ENCODE results near the gene ARFGAP1.

ARFGAP1 gene

DNA sequence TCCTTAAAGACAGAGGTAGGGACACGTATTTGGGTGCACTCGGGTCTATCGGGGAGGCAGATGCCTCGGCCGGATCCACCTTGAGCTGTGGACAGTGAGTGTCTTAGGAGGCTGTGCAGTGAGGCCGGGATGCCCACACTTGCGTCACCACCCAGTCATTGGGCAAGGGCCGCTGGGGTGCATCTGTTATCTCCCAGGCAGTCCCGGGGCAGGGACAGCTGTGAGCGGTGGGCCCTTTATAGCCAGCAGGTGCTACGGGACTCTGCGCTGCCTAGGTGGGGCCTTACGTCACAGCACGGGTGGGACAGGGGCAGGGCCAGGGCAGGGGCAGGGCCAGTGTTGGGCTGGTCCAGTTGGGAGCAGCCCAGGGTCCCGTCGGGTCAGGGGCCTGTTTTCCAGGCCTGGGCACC lies 19.7 kb downstream of the ARFGAP1 start:
- H3K27me3 Mint-ChIP-seq, result peaks cover 35% of the 10 kb centered on the region
- intact Hi-C loops (cut with micrococcal nuclease), result no loop called here
- H3K27ac Mint-ChIP-seq, result no peak overlapping the region

DNA sequence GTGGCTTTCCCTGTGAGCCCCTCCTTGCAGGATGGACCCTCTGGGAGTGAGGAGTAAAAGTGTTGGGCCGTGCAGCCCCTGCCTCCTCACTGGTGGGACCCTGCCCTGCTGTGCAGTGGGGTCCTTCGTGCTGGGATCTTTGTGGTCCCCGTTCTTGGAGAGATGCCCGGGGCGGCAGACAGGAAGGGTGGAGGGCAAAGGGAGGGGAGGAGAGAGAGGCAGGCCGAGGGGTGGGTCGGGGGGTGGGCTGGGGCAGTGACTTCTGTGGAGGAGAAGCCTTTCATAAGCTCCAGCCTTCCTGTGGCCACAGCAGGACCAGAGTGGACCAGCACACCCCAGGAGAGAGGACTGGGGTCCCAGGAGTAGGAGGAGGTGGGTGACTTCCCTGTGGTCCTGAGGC lies 20.3 kb downstream of the ARFGAP1 start, which contains the start of gene COL20A1:
COL20A1 (plus strand) TSS at position 283 of the 400 bp plus-strand sequence. CDS start 1,922 bp downstream, outside the sequence.
- peaks cover 18% of the 10 kb centered on the region for H3K36me3 Mint-ChIP-seq (ENCODE audit: low read depth)
- H3K27ac Mint-ChIP-seq, result no peak within 1 kb of the TSS
- H3K4me3 Mint-ChIP-seq, result no peak within 1 kb of the TSS
- H3K27me3 Mint-ChIP-seq, result peaks cover 35% of the 10 kb centered on the region
- H3K4me1 Mint-ChIP-seq (ENCODE audit: low read depth), result no peaks in the 10 kb centered on the region
- intact Hi-C loops (cut with micrococcal nuclease), result no loop called here
- no peaks in the 10 kb centered on the region for H3K9me3 Mint-ChIP-seq

More for the DNA sequence above, 19.7 kb downstream of the ARFGAP1 start:
- Mint-ChIP-seq H3K36me3 (ENCODE audit: low read depth) (peaks cover 24% of the 10 kb centered on the region), H3K4me1 (ENCODE audit: low read depth) (no peaks in the 10 kb centered on the region), H3K4me3 (no peak overlapping the region), H3K9me3 (no peaks in the 10 kb centered on the region)

DNA sequence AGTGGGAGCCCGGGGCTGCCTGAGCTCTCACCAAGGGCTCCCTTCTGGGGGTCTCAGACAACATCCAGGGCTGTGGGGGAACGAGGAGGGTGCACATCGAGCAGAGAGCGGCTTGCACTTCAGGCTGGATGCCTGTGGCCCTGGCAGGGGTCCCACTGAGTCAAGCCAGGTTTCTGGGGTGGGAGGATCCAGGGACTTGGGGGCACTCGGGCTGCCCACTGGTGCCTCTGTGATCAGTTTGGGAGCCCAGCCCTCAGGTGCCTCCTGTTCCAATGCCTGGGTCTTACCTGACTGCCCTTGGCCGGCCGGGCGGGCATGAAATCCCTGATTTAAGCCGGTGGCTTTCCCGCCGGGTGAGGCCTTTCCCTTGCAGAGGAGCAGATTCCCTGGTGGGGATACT lies 20.8 kb downstream of the ARFGAP1 start:
- H3K27me3 Mint-ChIP-seq, result peaks cover 35% of the 10 kb centered on the region
- H3K36me3 Mint-ChIP-seq (ENCODE audit: low read depth), result peaks cover 13% of the 10 kb centered on the region
- no peak overlapping the region for H3K27ac Mint-ChIP-seq
- no peaks in the 10 kb centered on the region for H3K4me1 Mint-ChIP-seq (ENCODE audit: low read depth)
- no peaks in the 10 kb centered on the region for H3K9me3 Mint-ChIP-seq
- intact Hi-C loops (cut with micrococcal nuclease), result no loop called here
- H3K4me3 Mint-ChIP-seq, result no peak overlapping the region

DNA sequence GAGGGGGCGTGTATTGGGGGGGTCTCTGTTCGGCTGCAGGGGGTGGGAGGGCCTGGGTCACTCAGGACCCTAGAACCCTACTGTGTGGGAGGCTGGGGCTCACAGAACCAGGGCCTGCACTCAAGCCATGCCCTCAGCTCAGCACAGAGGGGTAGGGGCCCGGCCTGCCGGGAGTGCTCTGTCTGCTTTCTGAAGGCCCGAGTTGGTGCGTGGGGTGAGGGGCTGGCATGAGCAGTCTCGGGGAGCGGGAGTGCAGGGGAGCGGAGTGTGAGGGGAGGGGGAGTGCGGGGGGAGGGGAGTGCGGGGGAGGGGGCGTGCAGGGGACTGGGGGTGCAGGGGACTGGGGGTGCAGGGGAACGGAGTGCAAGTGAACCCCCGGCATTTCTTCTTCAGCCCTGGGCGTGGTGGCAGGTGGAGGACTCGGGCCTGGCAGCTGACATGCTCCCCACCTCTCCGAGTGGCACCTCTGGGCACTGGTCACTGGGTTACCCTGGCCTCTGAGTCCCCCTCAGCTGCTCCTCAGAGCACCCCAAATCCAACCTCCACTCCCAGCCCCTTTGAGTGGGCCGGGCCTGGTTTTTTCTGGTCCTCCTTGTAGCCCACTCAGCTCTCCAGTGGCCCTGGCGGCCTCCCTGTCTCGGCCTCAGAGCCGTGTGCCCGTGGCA lies 21.4 kb downstream of the ARFGAP1 start:
- Mint-ChIP-seq H3K4me3 (no peak overlapping the region), H3K27ac (no peak overlapping the region), H3K36me3 (ENCODE audit: low read depth) (peaks cover 7% of the 10 kb centered on the region), H3K9me3 (no peaks in the 10 kb centered on the region), H3K27me3 (peaks cover 35% of the 10 kb centered on the region), H3K4me1 (ENCODE audit: low read depth) (no peaks in the 10 kb centered on the region)
- intact Hi-C loops (cut with micrococcal nuclease), result no loop called here

DNA sequence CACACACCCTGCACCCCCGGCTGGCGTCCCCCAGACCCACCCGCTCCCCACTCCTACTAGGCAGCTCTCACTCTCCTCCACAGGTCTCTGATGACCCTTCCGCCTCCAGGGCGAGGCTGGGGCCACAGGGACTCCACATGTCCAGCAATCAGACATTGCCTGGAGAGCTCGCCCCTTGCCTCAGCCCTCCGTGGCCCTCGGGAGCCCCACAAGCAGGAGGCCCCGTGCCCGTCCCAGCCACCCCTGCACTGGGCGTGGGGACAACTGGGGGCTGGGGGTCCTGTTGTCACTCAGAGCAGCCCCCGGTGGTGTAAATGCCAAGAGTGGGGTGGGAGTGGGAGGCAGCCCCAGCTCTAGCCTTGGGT lies 21.9 kb downstream of the ARFGAP1 start:
- no peak overlapping the region for H3K4me3 Mint-ChIP-seq
- no peaks in the 10 kb centered on the region for H3K9me3 Mint-ChIP-seq
- H3K4me1 Mint-ChIP-seq (ENCODE audit: low read depth), result no peaks in the 10 kb centered on the region
- peaks cover 35% of the 10 kb centered on the region for H3K27me3 Mint-ChIP-seq
- intact Hi-C loops (cut with micrococcal nuclease), result no loop called here
- H3K36me3 Mint-ChIP-seq (ENCODE audit: low read depth), result peaks cover 2% of the 10 kb centered on the region
- H3K27ac Mint-ChIP-seq, result no peak overlapping the region

DNA sequence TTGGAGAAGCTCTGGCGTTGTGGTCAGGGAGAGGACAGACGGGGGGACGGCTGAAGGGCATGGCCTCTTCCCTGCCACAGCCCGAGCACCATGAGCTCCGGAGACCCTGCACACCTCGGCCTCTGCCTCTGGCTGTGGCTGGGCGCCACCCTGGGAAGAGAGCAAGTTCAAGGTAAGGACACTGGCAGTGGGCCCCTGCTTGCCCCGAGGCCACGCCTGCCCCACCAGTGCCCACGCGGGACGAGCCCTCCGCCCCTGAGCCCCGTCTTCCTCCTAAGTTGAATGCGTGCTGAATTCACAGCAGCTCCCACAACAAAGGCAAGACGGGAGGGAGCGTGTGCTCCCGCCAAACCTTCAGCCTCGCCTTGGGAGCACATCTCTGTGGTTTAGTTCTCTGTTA lies 22.4 kb downstream of the ARFGAP1 start:
- no peak overlapping the region for H3K27ac Mint-ChIP-seq
- no peak overlapping the region for H3K4me3 Mint-ChIP-seq
- peaks cover 35% of the 10 kb centered on the region for H3K27me3 Mint-ChIP-seq
- intact Hi-C loops (cut with micrococcal nuclease), result no loop called here
- H3K36me3 Mint-ChIP-seq (ENCODE audit: low read depth), result no peaks in the 10 kb centered on the region
- H3K4me1 Mint-ChIP-seq (ENCODE audit: low read depth), result no peaks in the 10 kb centered on the region
- H3K9me3 Mint-ChIP-seq, result no peaks in the 10 kb centered on the region

DNA sequence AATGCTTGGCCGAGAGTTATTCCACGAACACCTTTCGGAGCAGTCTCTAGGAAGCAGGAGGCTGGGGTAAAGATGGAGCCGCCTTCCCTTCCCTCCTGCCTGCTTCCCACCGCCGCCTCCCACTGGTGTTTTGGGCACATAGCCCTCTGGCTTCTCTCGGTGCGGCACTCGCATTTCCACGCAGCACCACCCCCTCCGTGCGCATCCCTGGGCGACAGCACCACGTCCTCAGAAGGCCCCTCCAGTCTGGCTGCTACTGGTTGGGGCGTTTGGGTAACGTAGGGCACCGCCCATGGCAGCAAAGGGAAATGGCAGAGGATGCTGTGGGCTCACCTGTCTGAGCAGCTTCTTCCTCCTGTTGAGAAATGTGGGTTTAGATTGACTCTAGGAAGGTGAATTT lies 22.8 kb downstream of the ARFGAP1 start:
- Mint-ChIP-seq H3K36me3 (ENCODE audit: low read depth) (no peaks in the 10 kb centered on the region), H3K9me3 (no peaks in the 10 kb centered on the region), H3K27ac (no peak overlapping the region), H3K4me3 (no peak overlapping the region), H3K27me3 (peaks cover 35% of the 10 kb centered on the region), H3K4me1 (ENCODE audit: low read depth) (no peaks in the 10 kb centered on the region)
- intact Hi-C loops (cut with micrococcal nuclease), result no loop called here

DNA sequence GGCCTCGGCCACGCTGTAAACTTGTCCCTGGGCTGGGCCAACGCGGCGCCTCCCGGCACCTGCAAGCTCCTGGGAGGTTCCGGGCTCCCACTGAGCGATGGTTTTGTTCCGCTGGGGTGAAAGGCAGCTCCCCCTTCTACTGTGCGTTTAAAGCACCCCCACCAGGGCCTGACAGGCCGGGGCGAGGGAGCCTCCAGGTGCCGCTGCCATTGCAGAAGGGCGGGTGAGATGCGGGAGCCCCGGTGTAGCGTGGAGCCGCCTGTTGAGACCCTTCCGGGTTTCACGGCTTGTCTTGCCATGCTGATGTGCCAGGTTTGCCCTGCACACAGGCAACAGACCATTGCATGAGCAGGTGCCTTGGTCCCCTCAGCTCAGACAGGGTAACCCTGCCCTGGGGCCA lies 23.2 kb downstream of the ARFGAP1 start:
- Mint-ChIP-seq H3K27ac (no peak overlapping the region), H3K4me3 (no peak overlapping the region), H3K36me3 (ENCODE audit: low read depth) (no peaks in the 10 kb centered on the region), H3K4me1 (ENCODE audit: low read depth) (no peaks in the 10 kb centered on the region), H3K9me3 (no peaks in the 10 kb centered on the region), H3K27me3 (peaks cover 35% of the 10 kb centered on the region)
- intact Hi-C loops (cut with micrococcal nuclease), result no loop called here

DNA sequence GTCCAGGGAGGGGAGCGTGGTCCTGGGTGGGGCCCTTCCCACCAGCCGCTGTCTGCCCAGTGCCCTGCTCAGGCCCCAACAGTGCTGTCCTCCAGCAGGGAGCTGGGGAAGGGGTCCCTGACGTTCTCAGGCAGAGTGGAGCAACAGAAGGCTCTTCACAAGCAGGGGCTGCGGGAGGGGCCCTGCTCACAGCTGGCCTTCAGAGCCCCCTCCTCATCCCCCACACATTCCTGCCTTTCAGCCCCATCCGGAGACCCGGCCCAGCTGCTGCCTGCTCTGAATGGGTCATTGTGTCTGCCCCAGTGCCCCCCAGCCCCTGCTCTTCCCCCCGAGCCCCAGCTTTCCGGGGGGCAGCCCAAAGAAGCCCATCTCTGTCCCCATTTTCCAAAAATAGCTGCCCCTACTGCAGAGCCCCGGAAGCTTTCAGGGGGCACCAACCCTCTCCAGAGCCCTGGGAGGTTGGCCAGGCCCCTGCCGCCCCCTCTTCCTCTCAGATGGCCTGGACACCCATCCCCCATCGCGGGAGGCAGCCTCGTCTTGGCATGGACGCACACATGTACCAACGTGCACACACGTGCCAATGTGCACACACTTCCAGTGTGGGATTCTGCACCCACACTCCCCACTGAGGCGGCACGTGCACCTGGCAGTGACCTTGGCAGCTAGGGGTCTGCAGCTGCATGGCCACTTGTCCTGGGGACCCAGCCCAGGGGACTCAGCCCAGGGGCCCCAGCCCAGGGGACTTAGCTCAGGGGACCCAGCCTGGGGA lies 24.1 kb downstream of the ARFGAP1 start:
- Mint-ChIP-seq H3K4me1 (ENCODE audit: low read depth) (no peaks in the 10 kb centered on the region), H3K4me3 (no peak overlapping the region), H3K36me3 (ENCODE audit: low read depth) (no peaks in the 10 kb centered on the region), H3K27ac (no peak overlapping the region), H3K27me3 (peaks cover 37% of the 10 kb centered on the region), H3K9me3 (peaks cover 6% of the 10 kb centered on the region)
- intact Hi-C loops (cut with micrococcal nuclease), result no loop called here

DNA sequence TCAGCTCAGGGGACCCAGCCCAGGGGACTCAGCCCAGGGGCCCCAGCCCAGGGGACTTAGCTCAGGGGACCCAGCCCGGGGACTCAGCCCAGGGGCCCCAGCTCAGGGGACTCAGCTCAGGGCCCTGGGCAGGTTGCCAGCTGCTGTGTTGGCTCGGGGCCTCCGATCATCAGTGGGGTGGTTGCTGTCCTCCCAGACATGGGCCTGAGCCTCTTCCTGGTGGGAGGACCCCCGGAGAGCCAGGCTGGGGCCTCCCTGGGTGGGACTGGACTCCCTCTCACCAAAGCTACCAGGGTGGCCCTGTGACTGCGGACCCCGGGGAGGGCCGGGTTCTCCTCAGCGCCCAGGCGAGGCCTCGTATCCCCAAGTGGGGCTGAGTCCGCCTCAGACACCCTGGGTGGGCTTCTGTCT lies 24.8 kb downstream of the ARFGAP1 start:
- H3K4me3 Mint-ChIP-seq, result no peak overlapping the region
- H3K9me3 Mint-ChIP-seq, result peaks cover 9% of the 10 kb centered on the region
- no peaks in the 10 kb centered on the region for H3K4me1 Mint-ChIP-seq (ENCODE audit: low read depth)
- H3K27ac Mint-ChIP-seq, result no peak overlapping the region
- no peaks in the 10 kb centered on the region for H3K36me3 Mint-ChIP-seq (ENCODE audit: low read depth)
- intact Hi-C loops (cut with micrococcal nuclease), result no loop called here
- H3K27me3 Mint-ChIP-seq, result peaks cover 35% of the 10 kb centered on the region

DNA sequence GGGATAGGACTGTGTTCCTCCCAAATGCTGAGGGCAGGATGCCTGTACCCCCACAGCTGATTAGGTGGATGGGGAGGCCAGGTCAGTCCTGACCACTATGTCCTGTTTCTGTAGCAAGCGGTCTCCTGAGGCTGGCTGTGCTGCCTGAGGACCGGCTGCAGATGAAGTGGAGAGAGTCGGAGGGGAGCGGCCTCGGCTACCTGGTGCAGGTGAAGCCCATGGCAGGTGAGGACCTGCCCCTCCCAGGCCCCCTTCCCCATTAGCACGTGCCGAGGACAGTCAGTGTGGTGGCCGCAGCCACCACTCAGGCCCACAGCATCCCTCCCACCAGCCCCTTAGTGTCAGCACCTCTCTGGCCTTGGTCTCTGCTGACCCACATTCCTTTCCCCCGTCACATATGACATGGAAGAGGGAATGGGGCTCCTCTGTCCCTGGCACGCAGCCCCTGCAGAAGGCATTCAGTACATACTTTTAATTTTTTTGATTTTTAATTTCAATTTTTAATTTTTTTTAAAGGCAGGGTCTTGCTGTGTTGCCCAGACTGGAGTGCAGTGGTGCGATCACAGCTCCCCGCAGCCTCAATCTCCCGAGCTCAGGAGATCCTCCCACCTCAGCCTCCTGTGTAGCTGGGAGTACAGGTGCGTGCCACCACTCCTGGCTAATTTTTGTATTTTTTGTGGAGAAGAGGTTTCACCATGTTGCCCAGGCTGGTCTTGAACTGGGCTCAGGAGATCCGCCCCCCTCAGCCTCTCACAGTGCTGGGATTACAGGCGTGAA lies 25.4 kb downstream of the ARFGAP1 start:
- intact Hi-C loops (cut with micrococcal nuclease), result no loop called here
- Mint-ChIP-seq H3K9me3 (peaks cover 9% of the 10 kb centered on the region), H3K36me3 (ENCODE audit: low read depth) (no peaks in the 10 kb centered on the region), H3K4me1 (ENCODE audit: low read depth) (no peaks in the 10 kb centered on the region), H3K27me3 (peaks cover 34% of the 10 kb centered on the region), H3K4me3 (no peak overlapping the region), H3K27ac (no peak overlapping the region)

DNA sequence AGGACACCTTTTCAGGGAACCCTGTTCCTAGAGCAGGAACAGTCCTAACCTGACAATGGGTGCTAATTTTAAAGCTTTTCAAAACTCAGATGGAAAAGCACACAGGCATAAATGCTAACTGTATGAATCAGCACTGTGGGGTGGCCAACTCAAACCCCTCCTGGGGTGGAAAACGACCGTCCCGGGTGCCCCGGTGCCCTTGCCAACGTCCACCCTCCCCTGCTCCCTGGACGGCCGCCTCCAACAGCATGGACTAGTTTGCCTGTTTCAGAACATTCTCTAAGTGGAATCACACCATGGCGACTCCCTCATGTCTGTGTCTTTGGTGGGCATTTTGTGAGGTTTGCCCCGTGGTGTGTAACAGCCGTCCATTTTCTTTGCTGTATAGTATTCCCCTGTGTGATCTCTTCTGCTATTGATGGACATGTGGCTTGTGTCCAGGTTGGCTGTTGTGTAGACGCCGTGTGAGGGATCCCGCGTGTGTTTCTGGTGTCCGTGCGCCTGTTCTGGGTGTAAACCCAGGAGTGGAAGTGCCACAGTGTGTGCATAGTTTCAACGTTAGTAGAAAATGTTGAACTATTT lies 26.2 kb downstream of the ARFGAP1 start:
- H3K9me3 Mint-ChIP-seq, result peaks cover 9% of the 10 kb centered on the region
- intact Hi-C loops (cut with micrococcal nuclease), result no loop called here
- H3K36me3 Mint-ChIP-seq (ENCODE audit: low read depth), result no peaks in the 10 kb centered on the region
- H3K27ac Mint-ChIP-seq, result no peak overlapping the region
- H3K4me3 Mint-ChIP-seq, result no peak overlapping the region
- no peaks in the 10 kb centered on the region for H3K4me1 Mint-ChIP-seq (ENCODE audit: low read depth)
- peaks cover 32% of the 10 kb centered on the region for H3K27me3 Mint-ChIP-seq

DNA sequence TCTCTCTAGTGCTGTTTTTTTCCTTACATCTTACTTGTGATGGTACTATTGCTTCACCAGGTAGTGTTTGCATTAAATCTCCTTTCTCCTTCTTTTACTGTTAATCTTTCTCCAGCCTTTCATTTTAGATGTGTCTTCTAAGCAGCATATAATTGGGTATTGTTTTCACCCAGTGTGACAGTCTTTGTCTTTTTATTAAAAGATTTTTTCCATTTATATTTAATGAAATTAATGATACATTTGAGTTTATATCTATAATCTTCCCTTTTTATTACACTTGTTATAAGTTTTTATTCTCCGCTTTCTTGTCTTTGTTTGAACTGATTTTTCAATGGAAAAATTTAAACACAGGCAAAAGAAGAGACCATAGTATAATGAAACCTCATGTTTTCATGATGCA lies 29.1 kb downstream of the ARFGAP1 start:
- intact Hi-C loops (cut with micrococcal nuclease), result no loop called here
- peaks cover 9% of the 10 kb centered on the region for H3K9me3 Mint-ChIP-seq
- no peak overlapping the region for H3K4me3 Mint-ChIP-seq
- peaks cover 7% of the 10 kb centered on the region for H3K27me3 Mint-ChIP-seq
- no peaks in the 10 kb centered on the region for H3K4me1 Mint-ChIP-seq (ENCODE audit: low read depth)
- H3K27ac Mint-ChIP-seq, result no peak overlapping the region
- no peaks in the 10 kb centered on the region for H3K36me3 Mint-ChIP-seq (ENCODE audit: low read depth)

Measured in dendritic cell treated with granulocyte-macrophage colony-stimulating factor and Interleukin-4, amounts not matched to agents 40 ng/mL and 50 ng/mL, for 4 days (primary cell).